Thyroid gland (tissue), 4 donors: ENCODE measurements around the gene UCK1. TPM values are rescaled to one million over a fixed set of nuclear protein-coding genes. Genes with fewer than 3 reads are reported as not detected.

ENCODE experiments used
- DNase-seq, 2 donors: peaks; one replicate each; pipeline ENCODE4 v3.0.0-alpha.2; 2019
- H3K27ac ChIP-seq, 3 donors: fragments of 200-600 bp; sonication (generic); 1 replicate in 2 of 3; 2 replicates in 1 of 3; pipeline ENCODE4 v1.5.1; 2016 to 2019; ENCODE audit warnings: mild to moderate bottlenecking in 1 of 3, moderate library complexity in 1 of 3
- H3K27me3 ChIP-seq: fragments of 200-600 bp; sonication (generic); one replicate; pipeline ENCODE4 v1.5.1; 2019
- H3K36me3 ChIP-seq, 2 donors: fragments of 200-600 bp; sonication (generic); one replicate each; pipeline ENCODE4 v1.5.1; 2016 to 2019
- H3K4me1 ChIP-seq, 2 donors: fragments of 200-600 bp; sonication (generic); one replicate each; pipeline ENCODE4 v1.5.1; 2017 to 2019
- H3K4me3 ChIP-seq, 3 donors: fragments of 200-600 bp; sonication (generic); replicated peaks in 1 of 3; 1 replicate in 2 of 3; 2 replicates in 1 of 3; pipeline ENCODE4 v1.5.1; 2016; ENCODE audit warnings: mild to moderate bottlenecking in 1 of 3
- H3K9me3 ChIP-seq: fragments of 200-600 bp; sonication (generic); one replicate; pipeline ENCODE4 v1.5.1; 2017
- POLR2A ChIP-seq, 2 donors: fragments of 450-650 bp; IDR thresholded peaks; one replicate each; pipeline ENCODE4 v1.6.1; 2017; ENCODE audit warnings: antibody characterized with exemption in 2 of 2, mild to moderate bottlenecking in 2 of 2, moderate library complexity in 1 of 2
- WGBS, 2 donors: methylation state at CpG; one replicate each; pipeline ENCODE4 v1.1.5; 2017; 5-methylcytosine and 5-hydroxymethylcytosine counted together
- intact Hi-C: fragments of 100-400 bp; cut with DNase I; formaldehyde crosslinking; loops from one replicate; pipeline ENCODE4 v1.15.1; 2023
- total RNA-seq, 4 donors: library from RNA; depleted of rRNA; stranded (reverse); fragments of >200 nt; gene quantifications; one replicate each; pipeline ENCODE4 v1.2.3, GENCODE V29; 2016
- TF ChIP-seq, protein P1 (sequence below), 6 experiments: fragments of 200-600 bp in 3 of 6; fragments of 450-650 bp in 3 of 6; sonication (generic) in 3 of 6; IDR thresholded peaks; one replicate each; pipeline ENCODE4 v1.5.1; 2016 to 2019; ENCODE audit warnings: antibody characterized with exemption in 6 of 6, mild to moderate bottlenecking in 2 of 6, inconsistent platforms in 1 of 6, moderate library complexity in 1 of 6

The UCK1 gene
- total RNA-seq, 4 donors from 2014 or later: 39.3 to 57.0 (median 49.3) TPM

DNA sequence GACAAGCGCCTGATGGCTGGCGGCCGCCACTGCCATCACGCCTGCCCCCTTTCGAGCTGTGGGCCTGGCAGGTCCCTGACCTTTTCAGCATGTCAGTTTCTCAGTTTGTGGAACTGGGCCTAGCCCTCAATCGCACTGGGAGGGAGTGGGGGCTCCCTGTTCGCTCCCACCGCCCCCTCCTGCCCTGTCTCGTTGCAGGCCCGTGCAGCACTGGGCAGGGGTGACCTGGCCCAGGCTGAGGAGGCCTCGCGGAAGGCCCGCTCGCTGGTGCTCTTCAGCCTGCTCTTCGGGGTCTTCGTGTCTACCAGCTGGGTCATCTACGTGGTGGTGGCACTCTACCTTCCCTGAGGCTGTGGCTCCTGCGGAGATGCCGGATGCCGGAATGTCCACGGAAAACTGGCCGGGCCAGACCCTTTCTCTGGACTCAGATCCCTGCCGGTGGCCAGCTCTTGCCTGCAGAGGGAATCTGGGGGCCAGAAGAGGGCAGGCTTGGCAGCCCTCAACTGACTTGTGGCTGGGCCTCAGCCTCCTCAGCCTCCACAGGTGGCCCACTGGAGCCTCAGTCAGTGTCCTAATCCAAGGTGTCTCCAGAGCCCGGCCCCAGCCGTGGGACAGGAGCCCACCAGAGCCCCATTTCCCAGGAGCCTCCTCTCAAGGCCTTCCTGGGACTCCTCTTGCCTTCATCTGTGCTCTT, 26.9 kb upstream of the UCK1 start:
- Histone ChIP-seq H3K4me1 (no peaks in the 10 kb centered on the region), H3K27ac (no peak overlapping the region), H3K9me3 (no peaks in the 10 kb centered on the region), H3K36me3 (no peaks in the 10 kb centered on the region), H3K27me3 (no peaks in the 10 kb centered on the region), H3K4me3 (no peak overlapping the region)
- intact Hi-C loops: no loop called here
- 96 to 97% methylated on average over 12 to 21 of the region's 25 CpGs for WGBS, 2 donors
- TF ChIP-seq, protein P1, sequence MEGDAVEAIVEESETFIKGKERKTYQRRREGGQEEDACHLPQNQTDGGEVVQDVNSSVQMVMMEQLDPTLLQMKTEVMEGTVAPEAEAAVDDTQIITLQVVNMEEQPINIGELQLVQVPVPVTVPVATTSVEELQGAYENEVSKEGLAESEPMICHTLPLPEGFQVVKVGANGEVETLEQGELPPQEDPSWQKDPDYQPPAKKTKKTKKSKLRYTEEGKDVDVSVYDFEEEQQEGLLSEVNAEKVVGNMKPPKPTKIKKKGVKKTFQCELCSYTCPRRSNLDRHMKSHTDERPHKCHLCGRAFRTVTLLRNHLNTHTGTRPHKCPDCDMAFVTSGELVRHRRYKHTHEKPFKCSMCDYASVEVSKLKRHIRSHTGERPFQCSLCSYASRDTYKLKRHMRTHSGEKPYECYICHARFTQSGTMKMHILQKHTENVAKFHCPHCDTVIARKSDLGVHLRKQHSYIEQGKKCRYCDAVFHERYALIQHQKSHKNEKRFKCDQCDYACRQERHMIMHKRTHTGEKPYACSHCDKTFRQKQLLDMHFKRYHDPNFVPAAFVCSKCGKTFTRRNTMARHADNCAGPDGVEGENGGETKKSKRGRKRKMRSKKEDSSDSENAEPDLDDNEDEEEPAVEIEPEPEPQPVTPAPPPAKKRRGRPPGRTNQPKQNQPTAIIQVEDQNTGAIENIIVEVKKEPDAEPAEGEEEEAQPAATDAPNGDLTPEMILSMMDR (IDR thresholded peaks at IDR 0.05): no peak
- TF ChIP-seq POLR2A (IDR thresholded peaks at IDR 0.05): no peak
- no peak for DNase-seq

DNA sequence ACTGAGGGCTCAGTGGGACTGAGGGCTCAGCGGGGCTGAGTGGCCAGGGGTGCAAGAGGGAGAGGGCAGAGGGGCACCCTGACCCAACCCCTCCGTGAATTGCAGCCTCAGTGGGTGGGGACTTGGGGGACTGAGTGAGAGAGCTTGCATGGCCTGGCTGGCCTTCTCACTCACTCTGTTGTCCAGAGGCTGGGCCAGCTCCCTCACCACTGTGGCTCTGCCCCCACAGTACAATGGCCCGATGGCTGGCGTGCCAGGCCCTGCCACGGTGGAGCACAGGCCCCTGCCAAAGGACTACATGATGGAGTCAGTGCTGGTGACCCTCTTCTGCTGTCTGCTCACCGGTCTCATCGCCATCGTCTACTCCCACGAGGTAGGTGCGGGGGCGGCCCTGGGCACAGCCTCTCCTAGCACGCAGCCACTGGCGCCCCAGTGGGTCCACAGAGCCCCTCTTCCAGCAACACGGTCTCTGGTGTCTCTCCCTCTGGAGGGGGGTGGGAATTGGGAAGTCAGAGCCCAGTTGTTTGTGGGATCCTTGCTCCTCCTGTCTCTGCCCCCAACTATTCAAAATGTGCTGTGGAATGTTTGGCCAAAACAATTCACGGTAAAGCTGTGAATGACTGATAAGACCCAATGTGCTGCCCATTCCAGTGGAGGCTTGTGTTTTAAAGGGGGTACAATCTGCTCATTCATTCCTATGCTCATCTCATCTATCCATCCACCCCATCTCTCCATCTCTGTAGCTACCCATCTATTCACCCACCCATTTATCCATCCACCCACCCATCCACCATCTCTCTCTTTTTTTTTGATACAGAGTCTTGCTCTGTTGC, 25.0 kb upstream of the UCK1 start:
- Histone ChIP-seq H3K4me3 (no peak overlapping the region), H3K27me3 (no peaks in the 10 kb centered on the region), H3K36me3 (no peaks in the 10 kb centered on the region), H3K4me1 (no peaks in the 10 kb centered on the region), H3K9me3 (no peaks in the 10 kb centered on the region), H3K27ac (no peak overlapping the region)
- DNase-seq: no peak
- TF ChIP-seq, protein P1 (IDR thresholded peaks at IDR 0.05): no peak
- no peak for TF ChIP-seq POLR2A (IDR thresholded peaks at IDR 0.05)
- WGBS, 2 donors: 83 to 85% methylated on average over 9 to 12 of the region's 15 CpGs
- intact Hi-C loops: no loop called here

DNA sequence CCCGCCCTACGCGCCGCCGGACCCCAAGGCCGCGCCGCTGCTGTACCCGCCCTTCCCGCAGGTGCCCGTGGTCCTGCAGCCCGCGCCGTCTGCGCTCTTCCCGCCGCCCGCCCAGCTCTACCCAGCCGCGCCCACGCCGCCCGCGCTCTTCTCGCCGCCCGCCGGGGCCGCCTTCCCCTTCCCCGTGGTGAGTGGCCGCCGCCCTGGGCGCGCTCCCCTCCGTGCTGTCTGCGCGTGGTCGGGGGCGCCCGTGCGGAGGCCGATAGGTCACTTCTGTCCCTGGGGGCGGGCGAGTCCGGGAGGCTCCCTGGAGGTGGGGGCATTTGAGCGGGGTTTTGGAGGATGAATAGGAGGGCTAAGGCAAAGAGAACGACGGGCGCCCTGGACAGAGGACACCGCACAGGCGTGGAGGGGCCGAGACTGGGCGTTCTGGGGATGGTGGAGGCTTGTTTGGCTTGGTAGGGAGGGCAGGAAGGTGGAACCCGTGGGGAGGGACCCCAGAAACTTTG, 23.8 kb upstream of the UCK1 start:
- Histone ChIP-seq H3K4me3 (no peak overlapping the region), H3K27me3 (no peaks in the 10 kb centered on the region), H3K4me1 (no peaks in the 10 kb centered on the region), H3K27ac (no peak overlapping the region), H3K9me3 (no peaks in the 10 kb centered on the region), H3K36me3 (no peaks in the 10 kb centered on the region)
- TF ChIP-seq, protein P1 (IDR thresholded peaks at IDR 0.05): no peak
- no peak for TF ChIP-seq POLR2A (IDR thresholded peaks at IDR 0.05)
- intact Hi-C loops: no loop called here
- 69 to 70% methylated on average over 40 to 49 of the region's 54 CpGs for WGBS, 2 donors
- no peak for DNase-seq

DNA sequence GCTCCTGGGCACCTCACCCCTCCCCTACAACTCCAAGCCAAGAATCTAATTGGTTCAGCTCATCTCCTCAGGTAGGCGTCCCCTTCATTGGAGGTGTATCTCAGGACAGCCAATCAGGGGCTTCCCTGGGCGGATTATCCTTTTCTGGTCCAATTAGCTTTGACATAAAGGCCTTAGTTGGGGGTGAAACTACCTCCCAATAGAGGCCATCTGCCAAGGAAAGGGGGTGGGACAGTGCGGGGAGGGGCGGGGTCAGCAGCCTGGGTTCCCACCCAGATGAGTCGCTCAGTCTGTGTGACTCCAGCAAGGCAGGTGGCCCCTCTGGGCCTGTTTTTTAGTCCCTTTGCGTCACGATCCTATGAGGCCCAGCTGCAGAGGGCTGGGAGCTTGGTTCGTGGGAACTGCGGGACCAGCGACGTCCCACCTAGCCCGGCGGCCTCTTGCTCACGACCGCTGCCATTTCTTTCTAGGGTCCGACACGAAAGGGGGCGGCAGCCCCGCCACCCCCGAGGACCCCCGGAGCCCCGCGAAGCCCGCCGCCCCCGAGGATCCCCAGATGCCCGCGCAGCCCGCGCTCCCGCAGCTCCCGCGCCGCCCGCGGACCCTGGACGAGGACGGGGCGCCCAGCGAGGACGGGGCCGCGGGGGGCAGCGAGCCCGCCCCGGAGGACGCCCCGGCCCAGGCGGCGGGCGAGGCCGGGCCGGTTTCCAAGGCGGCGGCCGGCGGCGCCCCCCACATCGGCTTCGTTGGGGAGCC, 23.2 kb upstream of the UCK1 start:
- no peak for DNase-seq
- Histone ChIP-seq H3K4me3 (no peak overlapping the region), H3K36me3 (no peaks in the 10 kb centered on the region), H3K27ac (no peak overlapping the region), H3K27me3 (no peaks in the 10 kb centered on the region), H3K9me3 (no peaks in the 10 kb centered on the region), H3K4me1 (no peaks in the 10 kb centered on the region)
- WGBS, 2 donors: 68 to 100% methylated on average over 2 to 32 of the region's 60 CpGs
- intact Hi-C loops: no loop called here
- TF ChIP-seq POLR2A (IDR thresholded peaks at IDR 0.05): no peak
- TF ChIP-seq, protein P1 (IDR thresholded peaks at IDR 0.05): no peak
